Heart left ventricle (tissue), 13 donors: ENCODE data around the gene SMURF1.

Experiments
- POLR2A ChIP-seq, 2 donors: fragments of 450-650 bp; IDR thresholded peaks; one replicate each; pipeline ENCODE4 v1.6.1; 2017; ENCODE audit warnings: antibody characterized with exemption in 2 of 2, mild to moderate bottlenecking in 2 of 2, moderate library complexity in 2 of 2
- TF ChIP-seq, protein P1 (sequence below), 12 donors: fragments of 200-600 bp; sonication (generic) in 4 of 12; IDR thresholded peaks; one replicate each; pipeline versions ENCODE4 v1.5.0 to v1.8.0; 2018 to 2022; ENCODE audit warnings: antibody characterized with exemption in 12 of 12, mild to moderate bottlenecking in 5 of 12
- donor health status: ischemic (EF 13 %, LVEDD 7.1; RV severe dilation, severe dysfunction).
- donor health status: DM: no; HTN: yes; CAD: no.
- donor health status: DM: no; HTN: no; CAD: no.
- donor health status: ischemic (EF 25% LVEDD 6.9; RV normal size, moderate dysfunction).
- donor health status: ischemic (EF 25% LVEDD 5.7; RV mildly dilated, moderate dysfunction).
- donor health status: ischemic (EF 35%, LVEDD 5.7; RV mildly dilated, moderate dysfunction).
- donor health status: nonischemic (EF 11% LVEDD 7.7; RV severe dilation, severe dysfunction).
- donor health status: DM: yes; HTN: yes; CAD: no.
- donor health status: PGD.
- donor health status: ischemic (EF 29% LVEDD 5.4; RV normal size, mild dysfunction).
- donor health status: nonischemic (EF 23%, LVEDD 6.1; RV moderate dilation, normal function).

GRCh38 chr7:99050971-99051370 lies 92.9 kb downstream of the SMURF1 start:
- TF ChIP-seq, protein P1, sequence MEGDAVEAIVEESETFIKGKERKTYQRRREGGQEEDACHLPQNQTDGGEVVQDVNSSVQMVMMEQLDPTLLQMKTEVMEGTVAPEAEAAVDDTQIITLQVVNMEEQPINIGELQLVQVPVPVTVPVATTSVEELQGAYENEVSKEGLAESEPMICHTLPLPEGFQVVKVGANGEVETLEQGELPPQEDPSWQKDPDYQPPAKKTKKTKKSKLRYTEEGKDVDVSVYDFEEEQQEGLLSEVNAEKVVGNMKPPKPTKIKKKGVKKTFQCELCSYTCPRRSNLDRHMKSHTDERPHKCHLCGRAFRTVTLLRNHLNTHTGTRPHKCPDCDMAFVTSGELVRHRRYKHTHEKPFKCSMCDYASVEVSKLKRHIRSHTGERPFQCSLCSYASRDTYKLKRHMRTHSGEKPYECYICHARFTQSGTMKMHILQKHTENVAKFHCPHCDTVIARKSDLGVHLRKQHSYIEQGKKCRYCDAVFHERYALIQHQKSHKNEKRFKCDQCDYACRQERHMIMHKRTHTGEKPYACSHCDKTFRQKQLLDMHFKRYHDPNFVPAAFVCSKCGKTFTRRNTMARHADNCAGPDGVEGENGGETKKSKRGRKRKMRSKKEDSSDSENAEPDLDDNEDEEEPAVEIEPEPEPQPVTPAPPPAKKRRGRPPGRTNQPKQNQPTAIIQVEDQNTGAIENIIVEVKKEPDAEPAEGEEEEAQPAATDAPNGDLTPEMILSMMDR (IDR thresholded peaks at IDR 0.05), result no peak
- no peak for TF ChIP-seq POLR2A (IDR thresholded peaks at IDR 0.05)
